Umbilical cord (tissue), 2 donors: ENCODE measurements around the gene CCDC182. TPM values are rescaled to one million over a fixed set of nuclear protein-coding genes. Genes with fewer than 3 reads are reported as not detected.

Experiments
- DNase-seq: peaks from one replicate; pipeline ENCODE4 v3.0.0-alpha.2; 2015; ENCODE audit warnings: low spot score
- total RNA-seq: library from RNA; depleted of rRNA; stranded (reverse); fragments of >200 nt; gene quantifications from one replicate; pipeline ENCODE4 v1.2.3, GENCODE V29; 2014; ENCODE audit warnings: low replicate concordance; ENCODE audit not compliant: insufficient read depth

The CCDC182 gene
- total RNA-seq, 1 donor from 2014 or later: not detected

- DNase-seq: no peak
These were observed 47.0 kb downstream of the CCDC182 start for GRCh38 chr17:57697891-57698711.

DNA sequence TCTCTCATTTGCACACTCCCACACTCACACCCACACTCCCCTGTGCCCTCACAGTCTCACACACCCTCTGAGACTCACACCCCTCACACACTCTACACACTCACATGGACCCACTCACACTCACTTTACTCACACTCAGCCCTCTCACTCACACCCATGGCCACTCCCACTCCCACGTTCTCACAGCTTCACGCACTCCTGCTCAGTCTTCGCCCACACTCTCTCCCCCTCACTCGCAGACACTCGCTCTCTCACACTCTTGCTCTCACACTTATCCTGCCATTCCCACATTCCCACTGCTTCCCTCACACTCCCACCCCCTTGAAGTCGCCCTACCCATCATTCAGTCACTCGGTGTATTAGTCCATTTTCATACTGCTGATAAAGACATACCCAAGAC is 47.9 kb downstream of the CCDC182 start:
- DNase-seq: no peak

GRCh38 chr17:57696050-57696449 is 49.0 kb downstream of the CCDC182 start:
- no peak for DNase-seq

Other genes starting within 250 kb of the CCDC182 start
- gene MRPS23, start 104.7 kb upstream of the CCDC182 start, total RNA-seq: 9.6 TPM
- 38.3 TPM for gene CUEDC1, start 210.1 kb upstream of the CCDC182 start, total RNA-seq
- 50.3 TPM for gene VEZF1, start 243.0 kb upstream of the CCDC182 start, total RNA-seq